ENCODE data around the gene ANAPC1. TPM values are rescaled to one million over a fixed set of nuclear protein-coding genes. Genes with fewer than 3 reads are reported as not detected.
"Not testable (repeated sequence)": the region's sequence is repeated elsewhere in the genome, so short reads cannot be mapped to it uniquely, and the experiment has no call there.

Gene ANAPC1, protein sequence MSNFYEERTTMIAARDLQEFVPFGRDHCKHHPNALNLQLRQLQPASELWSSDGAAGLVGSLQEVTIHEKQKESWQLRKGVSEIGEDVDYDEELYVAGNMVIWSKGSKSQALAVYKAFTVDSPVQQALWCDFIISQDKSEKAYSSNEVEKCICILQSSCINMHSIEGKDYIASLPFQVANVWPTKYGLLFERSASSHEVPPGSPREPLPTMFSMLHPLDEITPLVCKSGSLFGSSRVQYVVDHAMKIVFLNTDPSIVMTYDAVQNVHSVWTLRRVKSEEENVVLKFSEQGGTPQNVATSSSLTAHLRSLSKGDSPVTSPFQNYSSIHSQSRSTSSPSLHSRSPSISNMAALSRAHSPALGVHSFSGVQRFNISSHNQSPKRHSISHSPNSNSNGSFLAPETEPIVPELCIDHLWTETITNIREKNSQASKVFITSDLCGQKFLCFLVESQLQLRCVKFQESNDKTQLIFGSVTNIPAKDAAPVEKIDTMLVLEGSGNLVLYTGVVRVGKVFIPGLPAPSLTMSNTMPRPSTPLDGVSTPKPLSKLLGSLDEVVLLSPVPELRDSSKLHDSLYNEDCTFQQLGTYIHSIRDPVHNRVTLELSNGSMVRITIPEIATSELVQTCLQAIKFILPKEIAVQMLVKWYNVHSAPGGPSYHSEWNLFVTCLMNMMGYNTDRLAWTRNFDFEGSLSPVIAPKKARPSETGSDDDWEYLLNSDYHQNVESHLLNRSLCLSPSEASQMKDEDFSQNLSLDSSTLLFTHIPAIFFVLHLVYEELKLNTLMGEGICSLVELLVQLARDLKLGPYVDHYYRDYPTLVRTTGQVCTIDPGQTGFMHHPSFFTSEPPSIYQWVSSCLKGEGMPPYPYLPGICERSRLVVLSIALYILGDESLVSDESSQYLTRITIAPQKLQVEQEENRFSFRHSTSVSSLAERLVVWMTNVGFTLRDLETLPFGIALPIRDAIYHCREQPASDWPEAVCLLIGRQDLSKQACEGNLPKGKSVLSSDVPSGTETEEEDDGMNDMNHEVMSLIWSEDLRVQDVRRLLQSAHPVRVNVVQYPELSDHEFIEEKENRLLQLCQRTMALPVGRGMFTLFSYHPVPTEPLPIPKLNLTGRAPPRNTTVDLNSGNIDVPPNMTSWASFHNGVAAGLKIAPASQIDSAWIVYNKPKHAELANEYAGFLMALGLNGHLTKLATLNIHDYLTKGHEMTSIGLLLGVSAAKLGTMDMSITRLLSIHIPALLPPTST (N-terminal part only)
- 18.1 TPM for polyA plus RNA-seq (ENCODE audit: insufficient read length)

DNA sequence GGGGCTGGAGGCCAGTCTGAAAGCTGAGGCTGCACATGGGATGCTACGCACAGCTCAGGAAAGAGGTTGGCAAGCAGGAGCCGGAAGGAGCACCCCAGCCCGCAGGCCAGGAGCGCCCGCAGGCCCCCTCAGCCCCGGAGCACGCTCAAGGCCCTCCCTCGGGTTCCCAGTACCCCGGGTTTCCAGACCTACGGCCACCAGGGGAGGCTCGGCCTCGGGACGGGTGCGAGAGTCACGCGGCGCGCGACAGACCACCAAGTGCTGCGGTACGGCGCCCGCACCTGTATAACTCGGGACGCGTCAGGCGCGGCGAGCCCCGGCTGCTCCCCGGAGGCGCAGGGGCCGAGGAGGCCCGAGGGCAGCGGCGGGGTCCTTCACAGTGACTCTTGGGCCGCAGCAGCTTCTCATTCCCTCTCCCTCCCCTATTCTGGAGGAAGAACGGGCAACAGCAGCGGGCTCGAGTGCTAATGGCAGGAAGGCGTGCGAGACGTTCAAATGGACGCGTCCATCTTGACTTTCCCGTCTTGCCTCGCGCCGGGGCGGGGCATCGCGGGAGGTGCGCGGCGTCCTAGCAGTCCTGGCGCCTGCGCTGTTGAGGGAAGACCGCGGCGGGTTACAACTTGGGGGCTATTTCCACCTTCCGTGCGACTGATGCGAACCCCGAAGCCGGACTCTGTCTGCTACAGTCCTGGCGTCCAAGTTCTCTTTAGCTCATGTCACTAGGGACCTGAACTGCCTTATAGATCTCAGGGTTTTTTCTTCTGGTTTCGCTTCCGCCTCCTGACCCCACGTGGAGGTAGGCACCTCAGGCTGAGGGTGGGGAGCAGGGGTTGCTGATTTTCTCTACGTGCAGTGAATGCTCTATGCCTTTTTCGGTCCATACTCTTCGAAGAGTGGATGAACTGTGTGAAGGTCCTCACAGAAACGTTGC is at the start of gene ANAPC1:
Gene ANAPC1 (minus strand): TSS at position 533 of the 931 bp plus-strand sequence. CDS start 3,368 bp downstream, outside the sequence.
- DNase-seq, result peak; percentile 88

DNA sequence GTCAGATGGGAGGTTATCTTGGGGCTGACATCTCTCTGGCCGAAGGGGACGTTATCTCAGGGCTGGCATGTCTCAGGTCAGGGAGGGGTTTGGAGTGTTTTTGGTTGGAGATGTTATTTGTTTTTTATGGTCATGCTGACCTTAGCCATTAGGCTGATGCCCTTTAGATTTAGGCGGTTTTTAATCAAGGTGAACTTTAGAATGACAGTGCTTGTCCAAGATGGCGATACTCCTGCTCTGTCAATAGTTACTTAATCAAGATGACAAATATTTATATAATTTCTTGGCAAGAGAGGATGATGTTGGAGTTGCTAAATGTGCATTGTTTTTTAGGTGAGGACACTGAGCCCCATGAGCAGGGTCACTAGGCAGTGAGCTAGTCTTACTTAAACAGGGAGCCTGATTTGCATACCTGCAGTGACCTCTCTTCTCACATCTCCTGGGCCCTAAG is 48.9 kb upstream of the ANAPC1 start:
- DNase-seq, result no peak

DNA sequence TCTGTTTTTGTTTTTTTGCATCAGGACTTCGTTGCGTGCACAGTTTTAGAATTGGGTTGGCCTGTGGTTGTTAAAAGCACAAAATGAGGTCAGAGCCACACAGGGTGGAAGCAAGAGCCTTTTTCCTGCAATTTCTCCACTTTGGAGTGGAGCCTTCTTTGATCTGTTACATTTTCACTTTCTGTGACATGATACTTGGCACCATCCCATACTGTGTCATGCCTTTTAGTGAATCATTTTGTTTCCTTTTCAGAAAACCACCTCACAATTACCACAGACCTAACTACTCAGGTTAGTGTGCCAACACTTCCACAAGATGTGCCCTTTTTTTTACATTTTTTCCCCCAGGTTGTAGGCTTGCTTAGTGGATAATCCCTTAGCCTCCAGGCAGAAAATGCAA is 46.9 kb upstream of the ANAPC1 start:
- no peak for DNase-seq

DNA sequence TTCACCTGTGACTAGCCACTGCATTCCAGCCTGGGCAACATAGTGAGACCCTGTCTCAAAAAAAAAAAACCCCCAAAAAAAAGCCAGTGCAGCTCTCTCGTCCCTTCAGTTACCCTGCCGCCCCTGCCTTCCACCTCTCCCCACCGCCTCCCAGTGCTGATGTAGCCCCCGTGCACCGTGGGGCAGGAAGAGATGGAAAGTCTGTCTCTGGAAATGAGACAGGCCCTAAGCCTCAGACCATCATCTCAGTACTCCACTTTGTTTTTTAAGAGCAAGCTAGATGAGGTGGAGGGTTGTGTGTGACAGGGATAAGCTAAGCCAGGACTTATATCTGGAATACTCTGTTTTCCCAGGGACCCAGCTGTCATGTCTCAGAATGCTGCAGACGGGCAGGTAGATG is 46.4 kb upstream of the ANAPC1 start:
- DNase-seq, result no peak

DNA sequence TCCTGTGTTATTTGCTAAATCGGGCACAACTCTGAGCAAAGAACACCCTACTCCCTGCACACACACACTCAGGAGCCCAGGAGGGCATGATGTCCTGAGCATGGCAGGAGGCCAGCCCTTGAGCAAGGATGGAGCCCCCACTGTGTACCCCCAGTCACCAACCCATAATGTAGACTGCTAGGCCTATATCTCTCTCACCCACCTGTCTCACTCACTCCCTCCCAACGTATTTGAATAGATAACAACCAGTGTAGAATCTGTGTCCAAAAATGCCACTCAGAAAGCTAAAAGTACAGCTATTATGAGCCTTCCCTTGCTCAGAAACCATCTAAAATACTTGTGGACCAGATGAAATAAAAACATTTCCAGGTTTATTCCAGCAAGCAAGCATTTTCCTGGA is 43.7 kb upstream of the ANAPC1 start:
- no peak for DNase-seq

DNA sequence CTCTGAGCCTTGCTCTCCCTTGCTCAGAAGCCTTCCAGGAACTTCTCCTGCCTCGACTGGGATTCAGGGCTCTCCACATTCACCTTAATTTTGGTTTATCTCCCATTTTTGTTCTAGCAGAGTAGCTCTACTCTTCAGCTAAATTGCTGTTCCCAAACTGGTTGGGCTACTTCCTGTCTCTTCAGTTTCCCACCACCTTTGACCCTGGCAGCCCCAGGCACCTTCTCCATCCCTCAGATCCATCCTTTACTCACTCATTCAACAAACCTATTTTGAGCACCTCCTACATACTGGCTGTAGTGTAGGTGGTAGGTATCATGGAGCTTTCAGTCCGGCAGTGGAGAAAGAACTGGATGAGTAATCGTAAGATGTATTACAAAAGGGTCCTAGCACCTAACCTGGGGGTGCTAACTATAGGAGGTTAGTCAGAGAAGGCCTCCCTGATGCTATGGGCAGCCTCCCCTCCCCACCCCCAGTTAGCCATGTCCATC is 40.7 kb upstream of the ANAPC1 start:
- no peak for DNase-seq

DNA sequence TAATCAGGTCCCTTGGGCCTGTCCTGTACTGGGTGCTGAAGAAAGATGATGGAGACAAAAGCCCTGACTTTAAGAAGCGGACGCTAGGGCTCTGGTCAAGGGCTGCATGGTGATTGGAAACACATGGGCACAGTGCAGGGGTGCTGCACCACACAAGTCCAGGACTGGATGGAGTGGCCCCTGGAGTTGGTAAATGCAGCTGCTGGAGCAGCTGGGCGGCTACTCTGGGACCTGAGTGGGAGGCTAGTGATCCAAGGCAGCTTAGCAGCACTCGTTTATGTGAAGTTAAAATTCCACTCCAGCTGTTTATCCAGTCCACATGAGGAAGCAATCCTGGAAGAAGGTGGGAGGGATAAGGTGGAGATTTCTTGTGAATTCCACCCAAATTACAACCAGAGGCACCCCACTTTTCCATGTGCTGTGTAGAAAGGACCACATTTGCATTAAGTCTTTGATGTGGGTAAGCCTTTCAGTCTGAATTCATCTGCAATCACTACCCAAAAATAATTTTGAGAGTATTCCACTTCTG is 39.3 kb upstream of the ANAPC1 start:
- peak; percentile 36 for DNase-seq

DNA sequence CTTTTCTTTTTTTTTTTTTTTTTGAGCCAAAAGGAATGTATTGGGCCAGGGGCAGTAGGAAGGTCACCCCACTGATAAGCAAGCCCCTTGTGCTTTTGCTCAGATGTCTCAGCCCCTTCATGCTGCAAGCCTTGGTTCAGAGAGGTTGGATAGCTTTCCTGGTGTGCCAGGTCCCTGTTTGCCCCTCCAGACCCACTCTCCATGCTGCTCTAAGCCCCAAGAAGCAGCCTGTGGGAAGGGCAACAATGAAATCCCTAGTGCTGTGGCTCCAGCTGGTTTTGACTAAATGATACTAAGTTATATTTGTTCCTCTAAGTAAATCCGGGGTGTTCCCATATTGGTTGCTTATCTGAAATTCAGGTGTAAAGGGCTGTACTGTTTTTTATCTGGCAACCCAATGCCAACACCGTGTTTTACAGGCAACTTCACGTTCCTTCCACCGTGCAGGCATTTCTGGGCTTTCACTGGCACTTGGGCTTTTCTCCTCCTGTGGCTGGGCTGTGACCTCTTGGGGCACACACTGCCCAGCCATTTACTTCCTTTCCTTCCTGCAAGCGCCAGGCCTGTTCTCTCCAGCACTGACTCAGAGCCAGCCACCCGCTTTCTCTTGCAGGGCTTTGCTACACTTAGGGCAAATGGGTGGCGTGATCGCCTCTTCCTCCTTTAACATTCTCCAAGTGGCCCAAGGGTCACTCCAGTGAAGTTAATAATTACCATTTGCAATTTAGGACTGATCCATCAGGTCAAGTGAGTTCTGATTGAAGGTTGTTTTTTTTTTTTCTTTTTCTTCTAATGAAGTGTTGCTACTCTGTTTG is 36.0 kb upstream of the ANAPC1 start:
- no peak for DNase-seq

DNA sequence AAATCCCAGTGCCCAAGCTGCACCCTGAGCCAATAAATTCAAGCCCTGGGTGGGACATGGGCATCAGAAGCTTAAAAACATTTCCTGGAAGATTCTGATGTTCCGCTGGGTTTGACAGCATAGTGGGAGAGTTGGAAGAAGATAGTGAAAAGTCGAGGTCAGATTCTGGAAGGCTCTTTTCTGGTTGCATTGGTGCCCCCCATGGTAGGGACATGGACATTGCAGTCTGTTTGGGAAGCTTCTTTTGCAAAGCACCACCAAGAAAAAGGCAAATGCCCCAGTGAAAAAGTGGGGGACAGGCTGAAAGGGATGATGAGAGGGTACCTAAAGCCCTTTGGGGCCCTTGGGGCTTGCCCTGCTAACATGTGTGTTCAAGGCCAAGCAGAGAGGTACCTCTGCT is 35.4 kb upstream of the ANAPC1 start:
- no peak for DNase-seq

DNA sequence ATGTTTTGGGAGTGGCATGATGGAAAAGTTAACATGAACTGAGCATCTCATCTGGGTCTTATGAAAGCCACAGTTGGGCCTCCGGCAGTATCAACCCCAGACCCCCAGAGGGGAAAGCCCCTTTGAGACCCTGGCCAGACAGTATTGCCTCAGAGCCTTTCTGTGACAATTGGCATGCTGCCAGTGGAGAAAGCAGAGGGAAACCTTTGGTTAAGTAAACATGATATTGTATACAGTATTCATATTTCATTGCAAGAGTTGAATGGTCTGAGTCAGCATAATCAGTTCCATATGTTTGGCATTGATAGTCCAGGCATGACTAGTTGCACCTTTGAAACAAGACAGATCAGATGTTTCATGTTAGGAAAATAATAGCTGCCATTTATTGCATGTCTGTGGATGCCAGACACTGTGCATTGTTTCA is 34.4 kb upstream of the ANAPC1 start:
- peak; percentile 77 for DNase-seq

DNA sequence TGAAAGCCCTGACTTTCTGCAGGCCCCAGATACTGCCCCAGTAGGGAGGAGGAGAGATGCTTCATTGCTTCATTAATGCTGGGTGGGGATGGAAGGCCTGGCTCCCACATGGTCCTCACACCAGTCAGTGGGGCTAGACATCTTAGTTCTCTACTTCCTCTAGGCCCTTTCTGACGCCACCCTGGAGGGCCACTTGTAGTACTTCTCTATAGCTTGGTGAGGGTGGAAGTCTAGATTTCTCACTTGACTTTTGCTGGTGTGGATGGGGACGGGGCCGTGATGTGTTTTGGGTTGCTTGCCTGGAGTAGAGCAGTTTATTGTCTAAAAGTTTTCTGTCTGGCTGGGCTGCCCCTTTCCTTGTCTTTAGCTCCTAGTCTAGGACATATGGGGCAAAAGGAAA is 33.1 kb upstream of the ANAPC1 start:
- no peak for DNase-seq

DNA sequence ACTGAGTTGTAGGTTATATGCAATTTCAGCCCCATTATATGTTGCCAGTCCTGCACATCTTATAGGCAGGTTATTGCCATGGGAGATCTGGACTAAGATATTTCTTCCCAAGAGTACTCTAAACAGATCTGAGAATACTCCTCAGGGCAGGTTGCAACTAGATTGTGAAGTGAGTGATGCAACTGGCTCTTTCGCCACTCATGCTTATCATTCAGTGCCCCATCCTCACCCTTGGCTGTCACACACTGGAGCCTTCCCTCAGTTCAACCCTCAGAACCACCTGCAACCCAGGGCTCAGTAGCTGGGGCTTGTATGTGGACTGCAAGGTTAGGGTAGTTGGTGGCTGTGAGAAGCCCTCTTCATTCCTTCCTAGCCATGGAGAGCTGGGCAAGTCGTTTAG is 28.6 kb upstream of the ANAPC1 start:
- DNase-seq, result no peak

DNA sequence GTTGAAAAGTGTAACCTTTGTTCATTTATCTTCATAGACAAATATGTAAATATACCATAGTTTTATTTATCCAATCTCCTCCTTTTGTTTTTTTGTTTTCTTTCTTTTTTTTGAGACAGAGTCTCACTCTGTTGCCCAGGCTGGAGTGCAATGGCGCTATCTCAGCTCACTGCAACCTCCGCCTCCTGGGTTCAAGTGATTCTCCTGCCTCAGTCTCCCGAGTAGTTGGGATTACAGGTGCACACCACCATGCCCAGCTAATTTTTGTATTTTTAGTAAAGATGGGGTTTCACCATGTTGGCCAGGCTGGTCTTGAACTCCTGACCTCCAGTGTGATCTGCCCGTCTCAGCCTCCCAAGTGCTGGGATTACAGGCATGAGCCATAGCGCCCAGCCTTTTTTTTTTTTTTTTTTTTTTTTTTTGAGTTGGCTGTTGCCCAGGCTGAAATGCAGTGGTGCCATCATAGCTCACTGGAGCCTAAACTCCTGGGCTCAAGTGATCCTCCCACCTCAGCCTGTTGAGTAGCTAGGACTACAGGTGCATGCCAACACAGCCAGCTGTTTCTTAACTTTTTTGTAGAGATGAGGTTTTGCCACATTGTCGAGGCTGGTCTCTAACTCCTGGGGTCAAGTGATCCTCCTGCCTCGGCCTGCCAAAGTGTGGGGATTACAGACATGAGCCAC is 27.4 kb upstream of the ANAPC1 start:
- DNase-seq, result not testable (repeated sequence)

DNA sequence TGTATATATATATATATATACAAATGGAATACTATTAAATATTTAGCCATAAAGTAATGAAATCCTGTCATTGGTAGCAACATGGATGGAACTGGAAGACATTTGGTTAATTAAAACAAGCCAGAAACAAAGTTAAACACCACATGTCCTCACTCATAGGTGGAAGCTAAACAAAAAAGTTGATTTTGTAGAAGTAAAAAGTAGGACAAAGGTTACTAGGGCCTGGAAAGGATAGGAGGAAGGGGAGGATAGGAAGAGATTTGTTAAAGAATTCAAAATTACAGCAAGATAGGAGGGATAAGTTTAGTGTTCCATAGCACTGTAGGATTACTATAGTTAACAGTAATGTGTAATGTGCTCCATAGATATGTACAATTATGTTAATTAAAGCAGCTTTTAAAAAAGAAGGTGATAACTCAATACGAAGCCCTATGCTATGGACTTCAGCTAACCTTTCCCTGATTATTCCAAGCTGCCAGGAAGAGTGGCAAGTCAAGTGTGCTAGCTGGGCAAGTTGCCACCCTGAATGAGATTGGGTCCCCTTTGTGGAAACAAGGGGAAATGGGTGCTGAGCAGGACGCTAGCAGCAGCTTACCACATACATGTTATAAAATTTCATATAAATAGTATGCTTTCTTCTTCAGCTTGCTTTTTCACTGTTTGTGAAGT is 26.8 kb upstream of the ANAPC1 start:
- no peak for DNase-seq

DNA sequence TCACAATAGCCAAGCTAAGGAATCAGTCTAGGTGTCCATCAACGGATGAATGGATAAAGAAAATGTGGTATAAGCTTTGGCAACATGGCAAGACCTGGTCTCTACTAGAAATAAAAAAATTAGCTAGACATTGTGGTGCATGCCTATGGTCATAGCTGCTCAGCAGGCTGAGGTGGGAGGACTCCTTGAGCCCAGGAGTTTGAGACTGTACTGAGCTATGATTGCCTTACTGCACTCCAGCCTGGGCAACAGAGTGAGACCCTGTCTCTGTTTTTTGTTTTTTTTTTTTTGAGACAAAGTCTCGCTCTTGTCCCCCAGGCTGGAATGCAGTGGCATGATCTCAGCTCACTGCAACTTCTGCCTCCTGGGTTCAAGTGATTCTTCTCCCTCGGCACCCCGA is 26.0 kb upstream of the ANAPC1 start:
- DNase-seq, result not testable (repeated sequence)

DNA sequence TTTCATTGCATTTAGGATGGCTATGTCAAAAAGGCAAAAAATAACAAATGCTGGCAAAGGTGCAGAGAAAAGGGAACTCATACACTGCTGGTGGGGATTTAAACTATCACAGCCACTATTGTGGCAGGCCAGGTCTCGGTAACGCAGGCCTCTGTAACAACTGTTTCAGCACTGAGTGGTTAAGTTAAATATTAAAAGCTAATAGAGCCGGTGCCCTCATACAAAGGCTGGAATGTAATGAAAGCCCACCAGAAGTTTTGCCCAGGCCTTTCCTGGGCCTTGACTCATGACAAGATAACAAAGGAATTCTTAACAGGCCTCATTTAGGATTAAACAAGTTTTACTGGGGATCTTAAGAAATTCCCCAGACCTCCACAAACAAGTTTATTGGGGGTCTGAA is 25.1 kb upstream of the ANAPC1 start:
- DNase-seq, result no peak

DNA sequence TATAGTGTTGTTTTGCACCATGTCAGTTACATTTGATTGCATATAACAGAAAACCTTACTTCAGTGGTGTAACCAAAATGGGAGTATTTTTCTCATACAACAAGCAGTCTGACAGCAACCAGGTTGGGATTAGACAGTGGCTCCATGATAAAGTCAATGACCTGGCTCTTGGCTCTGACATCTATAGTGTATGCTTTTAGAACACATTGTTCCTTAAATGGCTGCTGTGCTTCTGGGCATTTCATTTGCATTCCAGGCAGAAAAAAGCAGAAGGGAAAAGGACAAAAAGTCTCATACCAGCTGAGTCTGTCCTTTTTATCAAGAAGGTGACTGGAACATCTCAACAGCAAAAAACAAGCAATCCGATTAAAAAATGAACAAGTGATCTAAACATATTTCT is 24.6 kb upstream of the ANAPC1 start:
- no peak for DNase-seq

DNA sequence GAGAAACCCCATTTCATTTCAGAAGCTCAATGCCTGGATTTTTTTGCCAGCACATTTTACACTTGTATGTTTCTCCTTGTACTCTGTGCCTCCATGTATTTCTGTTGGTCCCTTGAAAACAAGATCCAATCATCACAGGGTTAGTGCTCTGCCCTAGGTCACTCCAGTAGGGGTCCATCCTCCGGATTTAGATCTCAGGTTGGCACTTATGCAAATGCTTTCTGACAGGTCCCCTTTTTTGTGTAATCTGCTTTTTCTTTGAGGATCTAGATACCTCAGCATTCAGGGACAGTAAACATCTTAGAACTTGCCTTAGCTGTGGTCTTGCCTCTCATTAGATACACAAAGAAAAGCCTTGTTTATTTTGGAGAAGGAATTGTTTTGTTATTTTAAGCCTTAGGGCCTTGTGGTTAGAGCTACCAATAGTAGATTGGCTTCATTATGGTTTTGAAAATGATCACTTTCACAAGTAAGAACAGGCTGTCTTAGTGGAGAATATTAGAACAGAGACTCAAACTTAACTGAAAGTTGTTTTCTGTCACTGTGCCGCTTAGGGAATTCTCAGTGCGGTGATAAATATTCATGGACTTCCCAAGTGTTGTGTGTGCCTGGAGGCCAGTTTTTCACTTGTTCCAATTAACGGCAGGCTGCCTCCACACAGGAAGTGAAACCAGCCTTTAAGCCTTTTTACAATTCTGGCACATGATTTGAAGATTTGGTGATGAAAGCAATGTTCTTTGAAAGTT is 22.2 kb upstream of the ANAPC1 start:
- no peak for DNase-seq

All from hindlimb muscle (tissue), 1 donor.